NCI-H1694 (cell line): ENCODE results near the gene TRAPPC14.
"Not testable (repeated sequence)": the region's sequence is repeated elsewhere in the genome, so short reads cannot be mapped to it uniquely, and the experiment has no call there.

ENCODE experiments used
- DNase-seq: peaks from one replicate; lab custom pipeline; 2025; lab: John Stamatoyannopoulos, UW

Gene TRAPPC14

GRCh38 chr7:100153708-100154535 is 4.6 kb downstream of the TRAPPC14 start:
- DNase-seq, result no peak

DNA sequence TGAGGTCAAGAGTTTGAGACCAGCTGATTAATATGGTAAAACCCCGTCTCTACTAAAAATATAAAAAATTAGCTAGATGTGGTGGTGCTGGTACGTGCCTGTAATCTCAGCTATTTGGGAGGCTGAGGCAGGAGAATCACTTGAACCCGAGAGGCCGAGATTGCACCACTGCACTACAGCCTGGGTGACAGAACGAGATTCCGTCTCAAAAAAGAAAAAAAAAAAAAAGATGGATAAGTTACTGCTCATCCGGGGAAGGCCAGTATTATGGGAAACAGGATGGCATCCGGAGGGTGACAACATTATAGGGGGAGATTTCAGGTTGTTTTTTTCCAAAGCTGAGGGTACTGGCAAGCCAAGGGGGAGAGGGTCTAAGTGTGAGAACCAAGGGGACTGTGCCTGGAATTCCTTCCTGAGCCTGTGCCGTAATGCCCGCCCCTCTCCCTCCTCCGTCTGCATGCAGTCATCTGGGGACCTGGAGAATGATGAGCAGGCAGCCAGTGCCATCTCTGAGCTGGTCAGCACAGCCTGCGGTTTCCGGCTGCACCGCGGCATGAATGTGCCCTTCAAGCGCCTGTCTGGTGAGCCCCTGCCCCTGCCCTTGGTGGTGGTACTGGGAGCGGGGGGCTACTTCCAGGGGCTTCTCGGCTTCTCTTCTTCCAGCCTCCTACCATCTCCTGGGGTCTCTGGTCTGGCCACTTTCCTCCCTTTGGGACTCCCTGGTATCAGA is 5.4 kb downstream of the TRAPPC14 start:
- no peak for DNase-seq

DNA sequence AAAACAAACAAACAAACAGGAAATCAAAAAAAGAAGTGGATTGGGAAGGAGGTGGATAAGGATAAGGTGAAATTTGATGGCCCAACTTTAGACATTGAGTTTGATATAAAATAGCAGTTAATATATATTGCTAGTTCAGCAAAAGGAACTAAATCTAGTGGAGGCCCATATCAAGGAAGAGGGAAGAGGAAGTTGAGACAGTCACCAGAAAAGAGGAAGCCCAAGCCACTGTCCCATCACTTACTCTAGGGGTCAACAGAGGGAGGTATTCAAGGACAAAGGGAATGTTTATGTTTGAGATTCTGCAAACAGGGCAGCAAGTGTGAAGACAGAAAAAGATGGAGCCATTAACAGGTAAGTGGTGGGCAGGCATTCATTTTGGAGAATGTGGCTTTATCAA is 6.1 kb downstream of the TRAPPC14 start:
- no peak for DNase-seq

DNA sequence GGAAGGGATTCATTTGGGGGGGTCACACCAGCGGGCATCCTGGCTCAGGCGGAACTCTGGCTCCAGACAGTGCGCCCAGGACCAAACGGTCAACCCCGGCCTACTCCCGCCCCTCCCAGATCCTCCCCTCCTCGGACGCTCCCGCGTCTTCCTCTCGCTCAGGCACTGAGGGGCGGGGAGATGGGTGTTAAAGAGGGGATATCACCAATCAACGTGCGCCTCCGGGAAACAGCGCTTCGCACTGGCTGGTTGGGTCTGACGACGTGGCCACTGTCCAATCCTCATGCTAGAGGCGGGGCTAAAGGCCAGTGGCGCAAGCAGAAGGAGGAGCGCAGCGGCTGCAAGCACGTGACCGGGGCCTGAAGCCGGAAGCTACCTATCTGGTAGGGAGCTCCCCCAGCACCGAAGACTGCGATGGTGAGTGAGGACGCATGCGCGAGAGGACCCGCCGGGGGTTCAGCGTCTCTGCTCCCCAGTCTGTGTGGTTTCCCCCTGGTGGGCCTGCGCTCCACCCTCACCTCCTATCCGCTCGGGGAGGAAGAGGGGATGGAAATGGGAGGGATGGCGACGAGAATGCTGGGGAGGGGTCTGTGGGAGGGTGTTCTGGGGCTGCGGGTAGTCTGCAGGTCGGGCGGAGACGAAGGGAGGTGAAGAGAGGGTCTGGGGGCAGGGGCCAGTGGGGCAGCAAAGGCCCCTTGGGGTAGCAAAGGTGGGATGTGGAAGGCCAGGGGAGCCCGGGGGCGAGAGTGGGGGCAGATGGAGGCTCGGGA is 9.8 kb downstream of the TRAPPC14 start, which contains the start of gene LAMTOR4:
LAMTOR4 (plus strand) TSS at position 360 of the 770 bp plus-strand sequence; CDS start at position 415, 55 bp downstream.
- peak; percentile 99 for DNase-seq

DNA sequence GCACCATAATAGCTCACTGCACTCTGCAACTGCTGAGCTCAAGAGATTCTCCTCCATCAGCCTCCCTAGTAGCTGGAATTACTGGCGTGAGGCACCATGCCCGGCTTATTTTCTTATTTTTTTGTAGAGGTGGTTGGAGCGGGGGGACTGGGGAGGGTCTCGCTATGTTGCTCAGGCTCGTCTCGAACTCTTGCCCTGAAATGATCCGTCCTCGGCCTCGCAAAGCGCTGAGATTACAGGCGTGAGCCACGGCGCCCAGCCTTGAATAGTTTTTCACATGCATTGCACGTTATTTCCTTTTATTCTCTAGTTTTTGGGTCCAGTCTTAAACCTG is 10.3 kb downstream of the TRAPPC14 start:
- DNase-seq, result no peak

DNA sequence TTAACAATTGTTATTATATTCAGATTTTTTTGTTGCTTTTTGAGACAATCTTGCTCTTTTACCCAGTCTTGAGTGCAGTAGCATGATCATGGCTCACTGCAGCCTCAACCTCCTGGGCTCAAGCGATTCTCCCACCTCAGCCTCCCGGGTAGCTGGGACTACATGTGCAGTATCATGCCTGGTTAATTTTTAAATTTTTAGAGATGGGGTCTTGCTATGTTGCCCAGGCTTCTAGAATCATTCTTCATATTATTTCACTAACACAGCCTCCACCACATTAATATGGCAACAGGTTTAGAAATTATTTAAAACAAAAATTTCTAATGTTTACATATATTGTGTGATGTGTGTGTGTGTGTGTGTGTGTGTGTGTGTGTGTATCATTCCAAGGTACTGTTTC is 11.2 kb downstream of the TRAPPC14 start:
- DNase-seq, result no peak

DNA sequence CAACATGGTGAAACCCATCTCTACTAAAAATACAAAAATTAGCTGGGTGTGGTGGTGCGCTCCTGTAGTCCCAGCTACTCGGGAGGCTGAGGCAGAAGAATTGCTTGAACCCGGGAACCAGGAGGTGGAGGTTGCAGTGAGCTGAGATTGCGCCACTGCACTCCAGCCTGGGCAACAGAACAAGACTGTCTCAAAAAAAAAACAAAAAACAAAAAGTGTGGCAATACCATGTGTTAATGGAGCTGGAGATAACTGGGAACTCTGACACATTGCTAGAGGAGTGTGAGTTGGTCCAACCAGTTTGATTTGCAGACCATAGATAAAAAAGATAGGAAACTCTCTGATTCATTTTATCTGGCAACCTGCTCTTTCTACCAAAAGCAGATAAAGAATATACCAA is 12.2 kb downstream of the TRAPPC14 start:
- not testable (repeated sequence) for DNase-seq

DNA sequence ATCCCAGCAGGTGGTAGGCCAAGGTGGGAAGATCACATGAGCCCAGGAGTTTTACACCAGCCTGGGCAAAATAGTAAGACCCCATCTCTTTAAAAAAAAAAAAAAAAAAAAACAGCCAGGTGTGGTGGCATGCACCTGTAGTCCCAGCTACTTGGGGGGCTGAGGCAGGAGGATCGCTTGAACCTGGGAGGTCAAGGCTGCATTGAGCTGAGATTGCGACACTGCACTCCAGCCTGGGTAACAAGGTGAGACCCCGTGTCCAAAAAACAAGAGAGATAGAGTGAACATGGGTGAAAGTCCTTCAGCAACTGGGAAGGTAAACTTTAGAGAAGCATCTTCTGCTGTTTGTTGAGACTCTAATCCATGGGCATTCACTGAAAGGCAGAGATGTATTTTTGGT is 16.1 kb downstream of the TRAPPC14 start:
- DNase-seq, result no peak

GRCh38 chr7:100141555-100141949 is 17.0 kb downstream of the TRAPPC14 start:
- DNase-seq, result no peak

DNA sequence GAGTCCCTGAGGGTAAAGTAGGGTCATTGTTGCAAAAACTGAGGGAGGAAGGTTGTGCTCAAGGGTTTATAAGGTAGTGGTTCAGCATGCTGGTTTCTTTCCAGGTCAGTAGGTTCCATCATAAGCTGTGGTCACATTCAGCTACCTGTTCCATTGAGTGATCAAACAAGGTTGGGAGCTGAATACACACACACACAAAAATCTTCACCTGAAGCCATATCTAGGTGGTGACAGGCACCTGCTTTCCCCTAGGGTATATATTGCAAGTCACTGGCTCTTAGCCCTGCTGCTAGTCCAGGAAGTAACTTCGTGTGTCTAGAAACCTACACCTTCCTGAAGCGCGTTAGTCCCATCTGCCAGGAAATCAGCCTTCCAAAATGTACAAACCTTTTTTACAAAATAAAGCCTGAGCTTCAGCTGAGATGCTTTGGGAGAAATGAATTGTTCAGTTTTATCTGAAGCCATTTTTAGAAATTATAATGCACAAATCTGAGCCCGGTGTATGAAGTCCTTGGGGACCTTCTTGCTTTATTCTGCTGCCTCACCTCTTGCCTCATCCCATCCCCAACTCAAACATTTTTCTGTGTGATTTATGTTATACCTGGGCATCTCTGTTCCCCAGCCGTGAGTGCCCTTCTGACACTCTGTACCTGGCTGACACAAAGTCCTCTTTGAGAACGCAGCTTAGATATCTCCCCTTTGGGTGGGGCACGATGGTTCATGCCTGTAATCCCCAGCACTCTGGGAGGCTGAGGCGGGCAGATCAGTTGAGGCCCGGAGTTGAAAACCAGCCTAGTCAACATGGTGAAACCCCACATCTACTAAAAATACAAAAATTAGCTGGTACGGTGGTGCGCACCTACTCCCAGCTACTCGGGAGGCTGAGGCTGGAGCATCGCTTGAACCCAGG is 20.4 kb downstream of the TRAPPC14 start:
- no peak for DNase-seq

DNA sequence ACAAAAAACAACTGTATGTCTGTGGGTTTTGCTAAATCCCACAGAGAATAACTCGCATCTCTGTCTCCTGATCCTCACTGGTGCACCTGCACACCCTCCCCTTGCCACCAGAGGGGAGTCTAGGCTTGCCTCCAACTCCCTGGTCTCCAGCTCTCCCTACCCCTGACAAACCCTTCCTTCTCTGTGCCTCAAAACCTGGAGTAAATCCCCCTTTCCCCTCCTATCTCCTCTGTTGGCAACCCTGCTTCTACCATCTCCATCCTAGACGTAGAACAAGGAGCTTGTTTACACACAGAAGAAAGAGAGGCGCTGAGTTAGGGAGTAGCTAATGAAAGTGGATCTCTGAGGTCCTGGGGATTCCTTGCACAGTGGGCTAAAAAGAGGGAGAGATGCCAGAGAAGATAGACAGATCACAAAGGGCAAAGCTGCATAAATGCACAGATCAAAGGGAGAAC is 25.8 kb downstream of the TRAPPC14 start:
- peak; percentile 71 for DNase-seq

- DNase-seq, result no peak
Measured at GRCh38 chr7:100132126-100132525, 26.4 kb downstream of the TRAPPC14 start.

GRCh38 chr7:100130608-100131453 is 27.7 kb downstream of the TRAPPC14 start:
- peak; percentile 69 for DNase-seq

GRCh38 chr7:100130220-100130607 is 28.3 kb downstream of the TRAPPC14 start:
- DNase-seq, result not testable (repeated sequence)

- no peak for DNase-seq
Measured at GRCh38 chr7:100128637-100128963, 29.9 kb downstream of the TRAPPC14 start.

DNA sequence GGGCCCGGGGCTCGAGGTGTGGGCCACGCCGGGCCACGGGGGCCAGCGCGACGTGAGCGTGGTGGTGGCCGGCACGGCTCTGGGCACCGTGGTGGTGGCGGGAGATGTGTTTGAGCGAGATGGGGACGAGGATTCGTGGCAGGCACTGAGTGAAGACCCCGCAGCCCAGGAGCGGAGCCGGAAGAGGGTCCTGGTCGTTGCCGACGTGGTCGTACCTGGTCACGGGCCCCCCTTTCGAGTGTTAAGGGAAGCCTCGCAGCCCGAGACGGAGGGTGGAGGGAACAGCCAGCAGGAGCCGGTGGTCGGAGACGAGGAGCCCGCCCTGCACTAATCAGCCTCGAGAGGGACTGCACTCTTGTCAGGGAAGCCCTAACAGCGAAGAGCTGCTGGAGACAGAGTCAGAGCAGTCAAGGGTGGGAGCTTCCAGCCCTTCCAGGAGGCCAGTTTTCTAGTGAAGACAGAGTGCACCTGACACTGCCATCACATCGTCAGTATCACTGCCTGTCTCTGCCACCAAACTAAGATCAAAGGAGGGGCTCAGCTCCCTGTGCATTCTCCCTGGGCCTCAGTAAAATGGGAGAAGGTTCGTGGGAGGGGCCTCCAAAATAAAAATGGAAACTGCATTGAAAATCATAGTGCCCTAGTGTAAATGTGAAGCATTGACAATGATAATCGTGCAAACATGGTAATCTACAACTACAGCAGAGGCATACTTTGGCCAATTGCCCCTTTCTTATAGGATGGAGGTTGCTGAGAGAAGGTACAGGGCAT is 30.5 kb downstream of the TRAPPC14 start:
- DNase-seq, result no peak

GRCh38 chr7:100126931-100127865 is 31.3 kb downstream of the TRAPPC14 start, which contains the start of gene MBLAC1:
Gene MBLAC1, plus strand, starts transcription at chr7:100126967. Its CDS starts 429 bp downstream, at chr7:100127396.
- peak; percentile 88 for DNase-seq

DNA sequence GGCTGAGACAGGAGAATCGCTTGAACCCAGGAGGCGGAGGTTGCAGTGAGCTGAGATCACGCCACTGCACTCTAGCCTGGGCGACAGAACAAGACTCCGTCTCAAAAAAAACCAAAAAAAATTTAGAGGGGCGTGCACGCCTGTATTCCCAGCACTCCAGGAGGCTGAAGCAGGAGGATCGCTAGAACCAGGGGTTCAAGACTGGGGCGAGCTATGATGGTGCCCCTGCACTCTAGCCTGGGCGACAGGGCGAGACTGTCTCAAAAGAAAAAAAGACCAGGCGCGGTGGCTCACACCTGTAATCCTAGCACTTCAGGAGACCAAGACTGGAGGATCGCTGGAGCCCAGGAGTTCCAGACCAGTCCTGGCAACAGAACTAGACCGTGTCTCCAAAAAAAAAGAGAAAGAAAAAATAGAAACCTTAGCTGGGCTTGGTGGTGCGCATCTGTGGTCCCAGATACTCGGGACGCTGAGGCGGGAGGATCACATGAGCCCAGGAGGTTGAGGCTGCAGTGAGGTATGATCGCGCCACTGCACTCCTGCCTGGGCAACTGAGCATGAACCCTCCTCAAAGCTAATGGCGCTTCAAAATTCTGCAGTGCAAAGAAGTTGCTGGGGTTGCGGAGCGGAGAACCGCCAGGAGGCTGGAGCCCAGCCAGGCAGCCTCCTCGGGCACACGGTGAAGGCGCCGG is 32.1 kb downstream of the TRAPPC14 start:
- no peak for DNase-seq
